CD14-positive monocyte (primary cell): ENCODE results near the gene GNAZ. TPM values are rescaled to one million over a fixed set of nuclear protein-coding genes. Genes with fewer than 3 reads are reported as not detected.

ENCODE experiments used
- DNase-seq, 3 donors: peaks; one replicate each; pipeline ENCODE4 v3.0.0-alpha.2; 2011 to 2022
- H2AFZ ChIP-seq: 2 replicates; pipeline ENCODE4 v1.6.0; 2012; ENCODE audit warnings: mild to moderate bottlenecking, low read depth, low read length, inconsistent platforms; ENCODE audit not compliant: insufficient read depth, poor library complexity, severe bottlenecking
- H3K27ac ChIP-seq, 2 donors: 1 replicate in 1 of 2; 2 replicates in 1 of 2; pipeline ENCODE4 v1.5.1; 2012 to 2013; ENCODE audit warnings: low read length in 2 of 2, control low read depth in 1 of 2, inconsistent platforms in 1 of 2, low read depth in 1 of 2, mild to moderate bottlenecking in 1 of 2
- H3K27me3 ChIP-seq, 2 donors: one replicate each; pipeline versions ENCODE4 v1.6.0 to v1.6.1; 2011 to 2013; ENCODE audit warnings: low read length in 2 of 2; ENCODE audit not compliant: control insufficient read depth in 2 of 2, insufficient read depth in 2 of 2
- H3K36me3 ChIP-seq, 2 donors: replicated peaks in 1 of 2; 1 replicate in 1 of 2; 2 replicates in 1 of 2; pipeline versions ENCODE4 v1.5.1 to v1.6.1; 2012 to 2013; ENCODE audit warnings: low read length in 2 of 2, control low read depth in 1 of 2, inconsistent platforms in 1 of 2, mild to moderate bottlenecking in 1 of 2; ENCODE audit not compliant: insufficient read depth in 2 of 2, control insufficient read depth in 1 of 2
- H3K4me1 ChIP-seq, 2 donors: 1 replicate in 1 of 2; 2 replicates in 1 of 2; pipeline versions ENCODE4 v1.5.1 to v1.6.1; 2012 to 2013; ENCODE audit warnings: low read length in 2 of 2, control low read depth in 1 of 2, inconsistent platforms in 1 of 2, mild to moderate bottlenecking in 1 of 2, moderate library complexity in 1 of 2; ENCODE audit not compliant: insufficient read depth in 2 of 2, control insufficient read depth in 1 of 2
- H3K4me2 ChIP-seq: replicated peaks from 2 replicates; pipeline ENCODE3; 2012; ENCODE audit warnings: low read length, moderate library complexity, mild to moderate bottlenecking; ENCODE audit not compliant: poor library complexity, severe bottlenecking; ENCODE audit errors: extremely low read depth
- H3K4me3 ChIP-seq, 3 experiments: fragments of 200-600 bp in 1 of 3; sonication (generic) in 1 of 3; replicated peaks in 1 of 3; 1 replicate in 2 of 3; 2 replicates in 1 of 3; pipeline ENCODE4 v1.5.1; 2011 to 2013; ENCODE audit warnings: low read length in 3 of 3, mild to moderate bottlenecking in 3 of 3, control low read depth in 2 of 3, low read depth in 2 of 3, inconsistent platforms in 1 of 3, moderate library complexity in 1 of 3
- H3K79me2 ChIP-seq: 2 replicates; pipeline ENCODE4 v1.6.0; 2012; ENCODE audit warnings: mild to moderate bottlenecking, control low read depth, inconsistent platforms, low read length, moderate library complexity; ENCODE audit not compliant: insufficient read depth
- H3K9ac ChIP-seq: 2 replicates; pipeline ENCODE4 v1.6.0; 2017; ENCODE audit warnings: low read length, mild to moderate bottlenecking; ENCODE audit not compliant: insufficient read depth, poor library complexity, severe bottlenecking
- H3K9me3 ChIP-seq, 2 donors: replicated peaks in 1 of 2; 1 replicate in 1 of 2; 2 replicates in 1 of 2; pipeline versions ENCODE4 v1.5.1 to v1.6.1; 2012 to 2013; ENCODE audit warnings: low read length in 2 of 2, control low read depth in 1 of 2; ENCODE audit not compliant: control insufficient read depth in 1 of 2, insufficient read depth in 1 of 2
- H4K20me1 ChIP-seq: 2 replicates; pipeline ENCODE4 v1.6.0; 2012; ENCODE audit warnings: mild to moderate bottlenecking, low read length, control low read depth, moderate library complexity; ENCODE audit not compliant: insufficient read depth
- H3K27ac Mint-ChIP-seq, 7 donors: one replicate each; pipeline ENCODE4 v1.8.0; 2020; ENCODE audit warnings: mild to moderate bottlenecking in 7 of 7, mixed read lengths in 7 of 7, moderate library complexity in 6 of 7, inconsistent platforms in 2 of 7
- H3K27me3 Mint-ChIP-seq, 3 donors: one replicate each; pipeline ENCODE4 v1.8.0; 2021 to 2022; ENCODE audit warnings: low read depth in 3 of 3, mild to moderate bottlenecking in 3 of 3, mixed read lengths in 3 of 3, moderate library complexity in 3 of 3, inconsistent platforms in 1 of 3
- H3K36me3 Mint-ChIP-seq, 2 donors: one replicate each; pipeline ENCODE4 v1.8.0; 2020; ENCODE audit warnings: mixed read lengths in 2 of 2, inconsistent platforms in 1 of 2, mild to moderate bottlenecking in 1 of 2
- H3K4me1 Mint-ChIP-seq: one replicate; pipeline ENCODE4 v1.8.0; 2020; ENCODE audit warnings: mild to moderate bottlenecking, mixed read lengths
- H3K4me3 Mint-ChIP-seq, 2 donors: one replicate each; pipeline ENCODE4 v1.8.0; 2020; ENCODE audit warnings: mild to moderate bottlenecking in 2 of 2, mixed read lengths in 2 of 2, moderate library complexity in 1 of 2
- H3K9me3 Mint-ChIP-seq, 7 donors: one replicate each; pipeline ENCODE4 v1.8.0; 2020 to 2022; ENCODE audit warnings: mixed read lengths in 7 of 7, mild to moderate bottlenecking in 6 of 7, moderate library complexity in 6 of 7, inconsistent platforms in 2 of 7
- WGBS: methylation state at CpG from one replicate; pipeline ENCODE4 v1.1.5; 2013; ENCODE audit warnings: missing lambda C conversion rate; ENCODE audit not compliant: insufficient coverage; 5-methylcytosine and 5-hydroxymethylcytosine counted together
- intact Hi-C, 2 donors: fragments of 100-400 bp; cut with micrococcal nuclease; formaldehyde crosslinking; loops; one replicate each; pipeline versions ENCODE4 v1.15.0 to v1.15.1; 2023
- polyA plus RNA-seq, 3 donors: library from polyadenylated mRNA; depleted of rRNA in 1 of 3; unstranded in 2 of 3; stranded (reverse) in 1 of 3; fragments of 300-500 nt in 2 of 3; fragments of >200 nt in 1 of 3; fragmentation: Illumina TruSeq in 2 of 3; gene quantifications; 1 replicate in 2 of 3; 2 replicates in 1 of 3; pipeline ENCODE4 v1.2.3, GENCODE V29; 2012 to 2021
- small RNA-seq: library from RNA; depleted of rRNA; stranded (forward); fragments of <200 nt; gene quantifications from one replicate; pipeline ENCODE3, GENCODE V24; 2012; ENCODE audit warnings: low read depth; ENCODE audit not compliant: insufficient read length
- TF ChIP-seq, protein P1 (sequence below): fragments of 200-600 bp; IDR thresholded peaks from one replicate; pipeline ENCODE4 v1.8.0; 2022; ENCODE audit warnings: antibody characterized with exemption, mild to moderate bottlenecking

GNAZ gene
- polyA plus RNA-seq, 3 donors: 0.04 to 0.05 TPM; not detected in 1

DNA sequence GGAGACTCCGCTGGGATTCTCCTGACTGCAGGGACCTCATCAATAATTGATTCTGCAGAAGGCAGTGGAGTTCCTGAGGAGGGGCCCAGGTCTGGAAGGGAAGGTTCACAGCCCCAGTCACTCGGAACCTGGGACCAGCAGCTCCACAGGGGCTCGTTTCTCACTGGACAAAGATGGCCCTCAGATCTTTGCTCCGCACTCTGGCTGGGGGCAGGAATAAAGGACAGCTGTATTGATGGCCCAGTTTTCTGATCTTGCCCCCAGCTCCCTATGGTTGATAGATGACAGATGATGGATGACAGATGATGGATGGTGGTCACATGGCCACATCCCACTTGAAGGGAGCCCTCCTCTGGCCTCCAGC lies 98.7 kb downstream of the GNAZ start:
- H3K27ac Mint-ChIP-seq: peak overlapping the region in 1 of 7 donors; percentile 32
- no peak overlapping the region for H2AFZ ChIP-seq
- no peaks in the 10 kb centered on the region for H3K36me3 ChIP-seq
- no peaks in the 10 kb centered on the region for H3K9me3 ChIP-seq
- no peak overlapping the region for H3K27ac ChIP-seq
- no peak overlapping the region for H3K9ac ChIP-seq
- no peak overlapping the region for H3K4me3 ChIP-seq
- DNase-seq: no peak
- H3K36me3 Mint-ChIP-seq: no peaks in the 10 kb centered on the region
- TF ChIP-seq, protein P1, sequence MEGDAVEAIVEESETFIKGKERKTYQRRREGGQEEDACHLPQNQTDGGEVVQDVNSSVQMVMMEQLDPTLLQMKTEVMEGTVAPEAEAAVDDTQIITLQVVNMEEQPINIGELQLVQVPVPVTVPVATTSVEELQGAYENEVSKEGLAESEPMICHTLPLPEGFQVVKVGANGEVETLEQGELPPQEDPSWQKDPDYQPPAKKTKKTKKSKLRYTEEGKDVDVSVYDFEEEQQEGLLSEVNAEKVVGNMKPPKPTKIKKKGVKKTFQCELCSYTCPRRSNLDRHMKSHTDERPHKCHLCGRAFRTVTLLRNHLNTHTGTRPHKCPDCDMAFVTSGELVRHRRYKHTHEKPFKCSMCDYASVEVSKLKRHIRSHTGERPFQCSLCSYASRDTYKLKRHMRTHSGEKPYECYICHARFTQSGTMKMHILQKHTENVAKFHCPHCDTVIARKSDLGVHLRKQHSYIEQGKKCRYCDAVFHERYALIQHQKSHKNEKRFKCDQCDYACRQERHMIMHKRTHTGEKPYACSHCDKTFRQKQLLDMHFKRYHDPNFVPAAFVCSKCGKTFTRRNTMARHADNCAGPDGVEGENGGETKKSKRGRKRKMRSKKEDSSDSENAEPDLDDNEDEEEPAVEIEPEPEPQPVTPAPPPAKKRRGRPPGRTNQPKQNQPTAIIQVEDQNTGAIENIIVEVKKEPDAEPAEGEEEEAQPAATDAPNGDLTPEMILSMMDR: no peak
- H3K4me1 Mint-ChIP-seq: peaks cover 1% of the 10 kb centered on the region
- H3K4me2 ChIP-seq: no peak overlapping the region
- 90% methylated on average over 2 of the region's 4 CpGs for WGBS
- no peaks in the 10 kb centered on the region for H4K20me1 ChIP-seq
- H3K79me2 ChIP-seq: no peaks in the 10 kb centered on the region
- H3K27me3 ChIP-seq: no peaks in the 10 kb centered on the region
- no peaks in the 10 kb centered on the region for H3K4me1 ChIP-seq
- peaks cover 2 to 5% (median 2%) of the 10 kb centered on the region in 3 donors for H3K27me3 Mint-ChIP-seq
- H3K9me3 Mint-ChIP-seq: peaks cover 0 to 4% (median 2%) of the 10 kb centered on the region in 7 donors
- no peak overlapping the region for H3K4me3 Mint-ChIP-seq
- intact Hi-C loops: no loop called here

Small RNA genes within 50 kb of the gene (small RNA-seq; reads per million reads assigned to genes)
- gene RF00017 (not detected), gene RF00066 (not detected)

Other genes with a start within 250 kb of the GNAZ start
- gene IGLL5, start 182.7 kb upstream of the GNAZ start, polyA plus RNA-seq: under 1 TPM in 2 of 3 donors, not detected in 1; 0.21 to 0.38 TPM
- gene RSPH14, start 71.5 kb downstream of the GNAZ start, polyA plus RNA-seq: under 1 TPM in 1 of 3 donors, not detected in 2; 0.17 TPM
- under 1 TPM; 0.37 to 0.78 (median 0.49) TPM for gene RAB36, start 75.0 kb downstream of the GNAZ start, polyA plus RNA-seq
- gene BCR, start 110.0 kb downstream of the GNAZ start, polyA plus RNA-seq: 10 to 100 TPM in 1 of 3 donors, under 1 TPM in 2; 0.97 to 20.9 (median 0.97) TPM